Cerebellar nuclear complex (tissue), 1 donor: ENCODE measurements around the gene GSTA4.
"Not testable (repeated sequence)": the region's sequence is repeated elsewhere in the genome, so short reads cannot be mapped to it uniquely, and the experiment has no call there.

ENCODE experiments used
- DNase-seq, 2 experiments: peaks; one replicate each; lab custom pipeline; 2025; lab: John Stamatoyannopoulos, UW

Gene GSTA4

GRCh38 chr6:52975580-52975979 is 19.5 kb downstream of the GSTA4 start:
- no peak for DNase-seq

- DNase-seq, result no peak
Observed at GRCh38 chr6:52972989-52973388, 22.1 kb downstream of the GSTA4 start.

- DNase-seq, result no peak
Observed at GRCh38 chr6:52969359-52969758, 25.7 kb downstream of the GSTA4 start.

GRCh38 chr6:52966101-52966500 is 29.0 kb downstream of the GSTA4 start:
- no peak for DNase-seq

GRCh38 chr6:52965380-52965779 is 29.7 kb downstream of the GSTA4 start:
- no peak for DNase-seq

- no peak for DNase-seq
Observed at GRCh38 chr6:52964318-52964717, 30.8 kb downstream of the GSTA4 start.

- no peak for DNase-seq
Observed at GRCh38 chr6:52962701-52963100, 32.4 kb downstream of the GSTA4 start.

- not testable (repeated sequence) for DNase-seq
Observed at GRCh38 chr6:52961022-52961421, 34.1 kb downstream of the GSTA4 start.

GRCh38 chr6:52960211-52960610 is 34.9 kb downstream of the GSTA4 start:
- not testable (repeated sequence) for DNase-seq

GRCh38 chr6:52958546-52959255 is 36.4 kb downstream of the GSTA4 start:
- no peak for DNase-seq

GRCh38 chr6:52955871-52956270 is 39.2 kb downstream of the GSTA4 start:
- no peak for DNase-seq

GRCh38 chr6:52953911-52954839 is 40.9 kb downstream of the GSTA4 start:
- no peak for DNase-seq

- DNase-seq, result no peak
Observed at GRCh38 chr6:52946306-52946705, 48.8 kb downstream of the GSTA4 start.

GRCh38 chr6:52942821-52943220 is 52.3 kb downstream of the GSTA4 start:
- not testable (repeated sequence) for DNase-seq

- DNase-seq, result no peak
Observed at GRCh38 chr6:52942221-52942620, 52.9 kb downstream of the GSTA4 start.

GRCh38 chr6:52937908-52938307 is 57.2 kb downstream of the GSTA4 start:
- DNase-seq, result no peak

GRCh38 chr6:52933778-52934177 is 61.3 kb downstream of the GSTA4 start:
- no peak for DNase-seq

GRCh38 chr6:52931351-52931750 is 63.7 kb downstream of the GSTA4 start:
- no peak for DNase-seq

GRCh38 chr6:52929321-52930164 is 65.5 kb downstream of the GSTA4 start:
- no peak for DNase-seq
